ENCODE results near the gene ZNF236. TPM values are rescaled to one million over a fixed set of nuclear protein-coding genes. Genes with fewer than 3 reads are reported as not detected.

ZNF236 gene
- total and polyA plus RNA-seq, 5 donors from 2014 or later, result 5.5 to 26.1 (median 8.1) TPM

GRCh38 chr18:76866666-76867065 lies 44.3 kb downstream of the ZNF236 start:
- ATAC-seq (ENCODE audit: low read depth in 2 of 2), result no peak
- peak overlapping the region in 2 of 3 donors; percentile 67 to 77 for H3K27ac Mint-ChIP-seq

DNA sequence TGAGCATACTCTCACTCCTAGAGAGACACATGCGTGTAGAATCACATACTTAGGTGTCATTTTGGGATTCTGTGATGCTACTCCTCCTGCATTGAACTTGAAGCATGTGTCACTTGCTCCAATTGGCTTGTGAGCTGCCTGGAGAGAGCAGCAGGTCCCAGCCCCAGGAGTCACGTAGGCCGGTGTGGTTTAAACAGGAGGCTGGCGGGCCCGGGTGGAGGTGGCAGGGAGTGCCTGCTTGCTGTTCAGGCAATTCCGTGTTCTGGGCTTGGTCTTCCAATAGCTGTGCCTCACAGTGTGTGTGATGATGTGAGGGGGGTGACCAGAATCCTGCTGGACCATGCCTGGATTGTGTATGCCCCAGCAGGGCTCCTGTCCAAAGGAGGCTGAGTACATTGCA lies 51.0 kb downstream of the ZNF236 start:
- Histone ChIP-seq H3K4me1 (ENCODE audit: control insufficient read depth, insufficient read depth, low read length, poor library complexity, severe bottlenecking) (peaks cover 5% of the 10 kb centered on the region), H3K9me3 (ENCODE audit: control insufficient read depth in 2 of 2, low read length in 2 of 2) (no peaks in the 10 kb centered on the region), H3K27me3 (ENCODE audit: control insufficient read depth, insufficient read depth, low read length) (no peaks in the 10 kb centered on the region), H3K27ac (ENCODE audit: insufficient read depth, low read length, poor library complexity, severe bottlenecking) (no peak overlapping the region), H3K4me3 (ENCODE audit: low read depth, low read length) (no peak overlapping the region), H3K36me3 (ENCODE audit: control insufficient read depth, insufficient read depth, low read length) (peaks cover 53% of the 10 kb centered on the region)
- peaks cover 54% of the 10 kb centered on the region for H3K36me3 Mint-ChIP-seq
- no peak overlapping the region for H3K4me3 Mint-ChIP-seq
- H3K27ac Mint-ChIP-seq, result peak overlapping the region in 1 of 3 donors; percentile 81
- no peak for DNase-seq
- no peaks in the 10 kb centered on the region for H3K9me3 Mint-ChIP-seq
- no peaks in the 10 kb centered on the region for H3K27me3 Mint-ChIP-seq
- no peak for ATAC-seq (ENCODE audit: low read depth in 2 of 2)
- H3K4me1 Mint-ChIP-seq, result peaks cover 10 to 18% (median 13%) of the 10 kb centered on the region in 4 donors

More at GRCh38 chr18:76866666-76867065, 44.3 kb downstream of the ZNF236 start:
- Histone ChIP-seq H3K36me3 (ENCODE audit: control insufficient read depth, insufficient read depth, low read length) (peaks cover 56% of the 10 kb centered on the region), H3K4me1 (ENCODE audit: control insufficient read depth, insufficient read depth, low read length, poor library complexity, severe bottlenecking) (no peaks in the 10 kb centered on the region), H3K27ac (ENCODE audit: insufficient read depth, low read length, poor library complexity, severe bottlenecking) (no peak overlapping the region), H3K27me3 (ENCODE audit: control insufficient read depth, insufficient read depth, low read length) (no peaks in the 10 kb centered on the region), H3K4me3 (ENCODE audit: low read depth, low read length) (no peak overlapping the region), H3K9me3 (ENCODE audit: control insufficient read depth in 2 of 2, low read length in 2 of 2) (no peaks in the 10 kb centered on the region)
- Mint-ChIP-seq H3K4me3 (no peak overlapping the region), H3K27me3 (no peaks in the 10 kb centered on the region), H3K4me1 (peaks cover 0 to 9% (median 4%) of the 10 kb centered on the region in 4 donors), H3K9me3 (no peaks in the 10 kb centered on the region), H3K36me3 (peaks cover 53% of the 10 kb centered on the region)
- DNase-seq, result no peak

DNA sequence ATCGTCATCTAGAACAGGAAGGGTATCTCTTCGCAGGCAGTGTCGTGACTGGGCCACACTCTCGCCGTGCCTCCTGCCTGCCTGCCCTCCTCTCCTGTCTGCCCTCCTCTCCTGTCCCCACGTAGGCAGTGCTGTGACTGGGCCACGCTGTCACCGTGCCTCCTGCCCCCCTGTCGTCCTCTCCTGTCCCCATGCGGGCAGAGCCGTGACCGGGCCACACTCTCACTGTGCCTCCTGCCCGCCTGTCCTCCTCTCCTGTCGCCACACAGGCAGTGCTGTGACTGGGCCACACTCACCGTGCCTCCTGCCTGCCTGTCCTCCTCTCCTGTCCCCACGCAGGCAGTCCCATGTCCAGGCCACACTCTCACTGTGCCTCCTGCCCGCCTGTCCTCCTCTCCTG lies 51.4 kb downstream of the ZNF236 start:
- Histone ChIP-seq H3K36me3 (ENCODE audit: control insufficient read depth, insufficient read depth, low read length) (peaks cover 53% of the 10 kb centered on the region), H3K4me3 (ENCODE audit: low read depth, low read length) (no peak overlapping the region), H3K27ac (ENCODE audit: insufficient read depth, low read length, poor library complexity, severe bottlenecking) (no peak overlapping the region), H3K9me3 (ENCODE audit: control insufficient read depth in 2 of 2, low read length in 2 of 2) (no peaks in the 10 kb centered on the region), H3K27me3 (ENCODE audit: control insufficient read depth, insufficient read depth, low read length) (no peaks in the 10 kb centered on the region), H3K4me1 (ENCODE audit: control insufficient read depth, insufficient read depth, low read length, poor library complexity, severe bottlenecking) (peaks cover 5% of the 10 kb centered on the region)
- peaks cover 10 to 16% (median 13%) of the 10 kb centered on the region in 4 donors for H3K4me1 Mint-ChIP-seq
- DNase-seq, result no peak
- peak overlapping the region in 1 of 3 donors; percentile 81 for H3K27ac Mint-ChIP-seq
- H3K27me3 Mint-ChIP-seq, result no peaks in the 10 kb centered on the region
- no peaks in the 10 kb centered on the region for H3K9me3 Mint-ChIP-seq
- ATAC-seq (ENCODE audit: low read depth in 2 of 2), result no peak
- H3K36me3 Mint-ChIP-seq, result peaks cover 55% of the 10 kb centered on the region
- no peak overlapping the region for H3K4me3 Mint-ChIP-seq

- Histone ChIP-seq H3K36me3 (ENCODE audit: control insufficient read depth, insufficient read depth, low read length) (peaks cover 55% of the 10 kb centered on the region), H3K9me3 (ENCODE audit: control insufficient read depth in 2 of 2, low read length in 2 of 2) (no peaks in the 10 kb centered on the region), H3K27ac (ENCODE audit: insufficient read depth, low read length, poor library complexity, severe bottlenecking) (peak overlapping the region; percentile 50), H3K27me3 (ENCODE audit: control insufficient read depth, insufficient read depth, low read length) (no peaks in the 10 kb centered on the region), H3K4me1 (ENCODE audit: control insufficient read depth, insufficient read depth, low read length, poor library complexity, severe bottlenecking) (peaks cover 5% of the 10 kb centered on the region), H3K4me3 (ENCODE audit: low read depth, low read length) (no peak overlapping the region)
- DNase-seq, result peak; percentile 10 to 50 (median 29)
- Mint-ChIP-seq H3K9me3 (no peaks in the 10 kb centered on the region), H3K27me3 (no peaks in the 10 kb centered on the region), H3K27ac (peak overlapping the region; percentile 83 to 98 (median 90)), H3K4me1 (peaks cover 10 to 14% (median 12%) of the 10 kb centered on the region in 4 donors), H3K36me3 (peaks cover 54% of the 10 kb centered on the region), H3K4me3 (peak overlapping the region in 3 of 4 donors; percentile 32 to 66 (median 45))
- ATAC-seq (ENCODE audit: low read depth in 2 of 2), result peak; percentile 79 to 82
Measured at GRCh38 chr18:76874642-76875389, 52.5 kb downstream of the ZNF236 start.

DNA sequence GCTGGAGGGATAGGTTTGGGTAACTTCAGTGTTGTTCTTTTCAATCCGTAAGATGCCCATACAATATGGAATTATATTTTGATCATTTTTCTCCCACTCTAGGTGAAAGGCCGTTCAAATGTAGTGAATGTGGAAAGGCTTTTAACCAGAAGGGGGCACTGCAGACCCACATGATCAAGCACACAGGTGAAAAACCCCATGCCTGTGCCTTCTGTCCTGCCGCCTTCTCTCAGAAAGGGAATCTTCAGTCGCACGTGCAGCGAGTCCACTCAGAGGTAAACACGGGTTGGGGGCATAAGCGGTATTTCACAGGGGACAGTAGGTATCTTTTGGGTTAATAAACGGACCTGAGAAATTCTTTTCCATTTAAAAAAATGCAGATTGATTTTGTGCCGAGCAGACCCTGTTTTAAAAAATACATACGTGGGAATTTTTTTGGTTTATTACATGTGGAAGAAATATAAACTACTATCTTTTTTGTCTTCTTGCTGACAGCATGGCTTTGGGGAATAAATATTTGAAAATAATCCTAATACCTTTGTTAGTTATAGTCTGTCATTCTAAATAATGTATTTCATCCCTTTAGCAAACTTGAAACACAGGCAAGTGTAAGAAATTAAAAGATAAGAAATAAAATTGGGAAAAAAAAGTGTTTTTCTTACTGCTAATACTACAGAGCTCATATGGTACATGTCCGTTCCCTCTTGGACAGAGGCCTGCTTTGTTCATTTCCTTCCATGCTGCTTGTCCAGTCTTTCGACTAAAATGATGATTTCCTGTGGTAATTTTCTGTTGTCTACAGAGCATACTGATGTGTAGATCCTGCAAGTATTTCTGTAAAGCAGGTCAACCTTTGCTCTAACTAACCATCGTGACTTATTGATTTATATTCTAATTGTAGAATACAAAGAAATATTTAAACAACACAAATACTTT lies 53.3 kb downstream of the ZNF236 start:
- ATAC-seq (ENCODE audit: low read depth in 2 of 2) (no peak), DNase-seq (peak in 2 of 3 donors; percentile 37 to 68)
- no peaks in the 10 kb centered on the region for H3K27me3 ChIP-seq (ENCODE audit: control insufficient read depth, insufficient read depth, low read length)
- Mint-ChIP-seq H3K4me3 (peak overlapping the region in 2 of 4 donors; percentile 32 to 66), H3K4me1 (peaks cover 10 to 14% (median 12%) of the 10 kb centered on the region in 4 donors), H3K27ac (peak overlapping the region; percentile 83 to 98 (median 90)), H3K9me3 (no peaks in the 10 kb centered on the region), H3K27me3 (no peaks in the 10 kb centered on the region), H3K36me3 (peaks cover 49% of the 10 kb centered on the region)
- H3K4me1 ChIP-seq (ENCODE audit: control insufficient read depth, insufficient read depth, low read length, poor library complexity, severe bottlenecking), result peaks cover 5% of the 10 kb centered on the region
- no peaks in the 10 kb centered on the region for H3K9me3 ChIP-seq (ENCODE audit: control insufficient read depth in 2 of 2, low read length in 2 of 2)
- peaks cover 57% of the 10 kb centered on the region for H3K36me3 ChIP-seq (ENCODE audit: control insufficient read depth, insufficient read depth, low read length)
- H3K4me3 ChIP-seq (ENCODE audit: low read depth, low read length), result no peak overlapping the region
- H3K27ac ChIP-seq (ENCODE audit: insufficient read depth, low read length, poor library complexity, severe bottlenecking), result peak overlapping the region; percentile 50

- H3K27me3 Mint-ChIP-seq, result no peaks in the 10 kb centered on the region
- Histone ChIP-seq H3K4me1 (ENCODE audit: control insufficient read depth, insufficient read depth, low read length, poor library complexity, severe bottlenecking) (peaks cover 5% of the 10 kb centered on the region), H3K4me3 (ENCODE audit: low read depth, low read length) (no peak overlapping the region), H3K36me3 (ENCODE audit: control insufficient read depth, insufficient read depth, low read length) (peaks cover 64% of the 10 kb centered on the region), H3K27me3 (ENCODE audit: control insufficient read depth, insufficient read depth, low read length) (no peaks in the 10 kb centered on the region), H3K9me3 (ENCODE audit: control insufficient read depth in 2 of 2, low read length in 2 of 2) (no peaks in the 10 kb centered on the region), H3K27ac (ENCODE audit: insufficient read depth, low read length, poor library complexity, severe bottlenecking) (no peak overlapping the region)
- H3K4me3 Mint-ChIP-seq, result no peak overlapping the region
- H3K4me1 Mint-ChIP-seq, result peaks cover 7 to 21% (median 13%) of the 10 kb centered on the region in 4 donors
- H3K36me3 Mint-ChIP-seq, result peaks cover 55% of the 10 kb centered on the region
- DNase-seq (no peak), ATAC-seq (ENCODE audit: low read depth in 2 of 2) (no peak)
- H3K27ac Mint-ChIP-seq, result no peak overlapping the region
- no peaks in the 10 kb centered on the region for H3K9me3 Mint-ChIP-seq
Measured at GRCh38 chr18:76878426-76878825, 56.1 kb downstream of the ZNF236 start.

DNA sequence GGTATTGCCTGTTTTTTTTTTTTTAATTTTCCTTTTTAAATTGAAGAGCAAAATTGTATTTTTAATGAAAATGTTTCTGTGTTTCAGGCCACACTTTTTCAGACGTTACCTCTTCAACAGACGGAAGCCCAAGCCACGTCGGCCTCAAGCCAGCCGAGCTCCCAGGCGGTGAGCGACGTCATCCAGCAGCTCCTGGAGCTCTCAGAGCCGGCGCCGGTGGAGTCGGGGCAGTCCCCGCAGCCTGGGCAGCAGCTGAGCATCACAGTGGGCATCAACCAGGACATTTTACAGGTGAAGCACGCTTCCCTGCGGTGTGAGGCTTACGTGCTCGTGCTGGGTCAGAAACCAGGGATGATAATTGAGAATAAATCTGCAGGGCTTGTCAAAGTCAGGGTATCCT lies 57.7 kb downstream of the ZNF236 start:
- H3K27me3 Mint-ChIP-seq, result no peaks in the 10 kb centered on the region
- Histone ChIP-seq H3K4me3 (ENCODE audit: low read depth, low read length) (no peak overlapping the region), H3K27ac (ENCODE audit: insufficient read depth, low read length, poor library complexity, severe bottlenecking) (no peak overlapping the region), H3K4me1 (ENCODE audit: control insufficient read depth, insufficient read depth, low read length, poor library complexity, severe bottlenecking) (no peaks in the 10 kb centered on the region), H3K27me3 (ENCODE audit: control insufficient read depth, insufficient read depth, low read length) (no peaks in the 10 kb centered on the region), H3K9me3 (ENCODE audit: control insufficient read depth in 2 of 2, low read length in 2 of 2) (no peaks in the 10 kb centered on the region), H3K36me3 (ENCODE audit: control insufficient read depth, insufficient read depth, low read length) (peaks cover 68% of the 10 kb centered on the region)
- no peak overlapping the region for H3K4me3 Mint-ChIP-seq
- ATAC-seq (ENCODE audit: low read depth in 2 of 2) (no peak), DNase-seq (no peak)
- no peaks in the 10 kb centered on the region for H3K9me3 Mint-ChIP-seq
- H3K36me3 Mint-ChIP-seq, result peaks cover 52% of the 10 kb centered on the region
- H3K4me1 Mint-ChIP-seq, result peaks cover 2 to 15% (median 7%) of the 10 kb centered on the region in 4 donors
- H3K27ac Mint-ChIP-seq, result no peak overlapping the region

All from CD4-positive, CD25-positive, alpha-beta regulatory T cell (primary cell).